ENCODE results near the gene GALNS. TPM values are rescaled to one million over a fixed set of nuclear protein-coding genes. Genes with fewer than 3 reads are reported as not detected.

The GALNS gene
- total and polyA plus RNA-seq, 3 donors from 2014 or later, result 55.9 to 94.4 (median 65.3) TPM

DNA sequence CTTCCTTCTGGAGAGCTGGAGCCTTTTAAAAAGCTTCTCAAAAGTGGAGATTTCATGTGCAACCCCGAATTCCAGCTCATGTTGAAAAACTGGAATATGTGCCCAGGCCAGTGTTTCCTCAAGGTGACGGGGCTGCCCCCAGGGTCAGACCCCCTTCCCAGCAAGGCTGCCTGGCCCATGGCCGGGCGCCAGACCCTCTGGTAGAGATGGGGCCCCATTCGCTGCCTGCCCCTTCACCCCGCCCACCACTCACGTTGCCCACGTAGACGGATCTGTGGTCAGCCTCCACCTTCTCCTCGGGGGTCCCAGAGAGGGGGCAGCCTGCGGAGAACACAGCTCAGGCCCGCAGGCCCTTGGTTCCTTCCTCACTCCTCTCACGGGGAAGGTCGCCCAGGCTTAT, 8.6 kb upstream of the GALNS start:
- WGBS, 2 donors, result 77 to 84% methylated on average over 12 to 14 of the region's 14 CpGs
- H3K27ac ChIP-seq, result no peak overlapping the region
- H3K9me3 ChIP-seq, result no peaks in the 10 kb centered on the region
- no peak overlapping the region for H3K4me3 ChIP-seq
- H3K27me3 ChIP-seq, result no peaks in the 10 kb centered on the region
- no peaks in the 10 kb centered on the region for H3K36me3 ChIP-seq (ENCODE audit: low read depth, missing control alignments)
- no peak for DNase-seq
- intact Hi-C loops (cut with DNase I; ENCODE audit: low total_unique reads), result no loop called here
- no peak for TF ChIP-seq POLR2A (IDR thresholded peaks at IDR 0.05)
- H3K4me1 ChIP-seq, result no peaks in the 10 kb centered on the region

GRCh38 chr16:88864521-88864920, 7.8 kb upstream of the GALNS start:
- H3K9me3 ChIP-seq, result no peaks in the 10 kb centered on the region
- TF ChIP-seq POLR2A (IDR thresholded peaks at IDR 0.05), result no peak
- TF ChIP-seq, protein P1, sequence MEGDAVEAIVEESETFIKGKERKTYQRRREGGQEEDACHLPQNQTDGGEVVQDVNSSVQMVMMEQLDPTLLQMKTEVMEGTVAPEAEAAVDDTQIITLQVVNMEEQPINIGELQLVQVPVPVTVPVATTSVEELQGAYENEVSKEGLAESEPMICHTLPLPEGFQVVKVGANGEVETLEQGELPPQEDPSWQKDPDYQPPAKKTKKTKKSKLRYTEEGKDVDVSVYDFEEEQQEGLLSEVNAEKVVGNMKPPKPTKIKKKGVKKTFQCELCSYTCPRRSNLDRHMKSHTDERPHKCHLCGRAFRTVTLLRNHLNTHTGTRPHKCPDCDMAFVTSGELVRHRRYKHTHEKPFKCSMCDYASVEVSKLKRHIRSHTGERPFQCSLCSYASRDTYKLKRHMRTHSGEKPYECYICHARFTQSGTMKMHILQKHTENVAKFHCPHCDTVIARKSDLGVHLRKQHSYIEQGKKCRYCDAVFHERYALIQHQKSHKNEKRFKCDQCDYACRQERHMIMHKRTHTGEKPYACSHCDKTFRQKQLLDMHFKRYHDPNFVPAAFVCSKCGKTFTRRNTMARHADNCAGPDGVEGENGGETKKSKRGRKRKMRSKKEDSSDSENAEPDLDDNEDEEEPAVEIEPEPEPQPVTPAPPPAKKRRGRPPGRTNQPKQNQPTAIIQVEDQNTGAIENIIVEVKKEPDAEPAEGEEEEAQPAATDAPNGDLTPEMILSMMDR (IDR thresholded peaks at IDR 0.05), result no peak
- H3K4me3 ChIP-seq, result no peak overlapping the region
- 88% methylated on average over 18 of the region's 18 CpGs; no CpG with 5 or more reads in 1 of the 2 donors for WGBS, 2 donors
- no peak for DNase-seq
- no peak overlapping the region for H3K27ac ChIP-seq
- H3K4me1 ChIP-seq, result no peaks in the 10 kb centered on the region
- intact Hi-C loops (cut with DNase I; ENCODE audit: low total_unique reads), result no loop called here
- H3K36me3 ChIP-seq (ENCODE audit: low read depth, missing control alignments), result no peaks in the 10 kb centered on the region
- H3K27me3 ChIP-seq, result no peaks in the 10 kb centered on the region

DNA sequence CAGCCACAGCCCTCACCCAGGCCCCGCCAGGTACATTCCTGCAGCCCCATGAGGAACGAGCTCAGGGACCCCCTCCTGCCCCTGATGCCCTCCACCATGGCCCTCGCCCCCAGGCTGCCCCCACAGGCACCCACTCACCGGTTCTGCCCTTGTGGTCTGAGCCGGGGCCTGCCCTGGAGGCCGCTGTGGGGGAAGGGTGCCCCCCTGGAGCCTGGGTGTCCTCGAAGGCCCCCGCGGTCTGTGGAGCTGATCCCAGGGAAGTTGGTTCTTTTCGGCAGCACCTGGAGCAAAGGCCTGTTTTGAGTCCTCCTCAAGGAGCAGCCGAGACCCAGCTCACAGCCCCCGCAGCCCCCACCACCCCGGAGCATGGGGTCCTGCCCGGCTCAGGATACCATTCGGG, 7.4 kb upstream of the GALNS start:
- H3K36me3 ChIP-seq (ENCODE audit: low read depth, missing control alignments), result no peaks in the 10 kb centered on the region
- H3K4me3 ChIP-seq, result no peak overlapping the region
- DNase-seq, result no peak
- H3K4me1 ChIP-seq, result no peaks in the 10 kb centered on the region
- 89% methylated on average over 15 of the region's 15 CpGs; no CpG with 5 or more reads in 1 of the 2 donors for WGBS, 2 donors
- no peak for TF ChIP-seq POLR2A (IDR thresholded peaks at IDR 0.05)
- TF ChIP-seq, protein P1 (IDR thresholded peaks at IDR 0.05), result no peak
- no peak overlapping the region for H3K27ac ChIP-seq
- H3K9me3 ChIP-seq, result no peaks in the 10 kb centered on the region
- no peaks in the 10 kb centered on the region for H3K27me3 ChIP-seq
- intact Hi-C loops (cut with DNase I; ENCODE audit: low total_unique reads), result no loop called here

- no peaks in the 10 kb centered on the region for H3K4me1 ChIP-seq
- 88 to 95% methylated on average over 9 to 13 of the region's 13 CpGs for WGBS, 2 donors
- H3K27ac ChIP-seq, result no peak overlapping the region
- no peaks in the 10 kb centered on the region for H3K9me3 ChIP-seq
- no peak for DNase-seq
- no peak overlapping the region for H3K4me3 ChIP-seq
- intact Hi-C loops (cut with DNase I; ENCODE audit: low total_unique reads), result no loop called here
- TF ChIP-seq, protein P1 (IDR thresholded peaks at IDR 0.05), result no peak
- TF ChIP-seq POLR2A (IDR thresholded peaks at IDR 0.05), result no peak
- H3K36me3 ChIP-seq (ENCODE audit: low read depth, missing control alignments), result no peaks in the 10 kb centered on the region
- no peaks in the 10 kb centered on the region for H3K27me3 ChIP-seq
Observed at GRCh38 chr16:88863426-88863825, 6.7 kb upstream of the GALNS start.

- DNase-seq, result no peak
- intact Hi-C loops (cut with DNase I; ENCODE audit: low total_unique reads), result no loop called here
- Histone ChIP-seq H3K9me3 (no peaks in the 10 kb centered on the region), H3K4me1 (peaks cover 4% of the 10 kb centered on the region), H3K27me3 (no peaks in the 10 kb centered on the region), H3K36me3 (ENCODE audit: low read depth, missing control alignments) (no peaks in the 10 kb centered on the region), H3K4me3 (no peak overlapping the region), H3K27ac (no peak overlapping the region)
- 90 to 96% methylated on average over 17 to 25 of the region's 25 CpGs for WGBS, 2 donors
- TF ChIP-seq POLR2A (IDR thresholded peaks at IDR 0.05), result no peak
- TF ChIP-seq, protein P1 (IDR thresholded peaks at IDR 0.05), result no peak
Observed at GRCh38 chr16:88862968-88863367, 6.2 kb upstream of the GALNS start.
